IMR-90 (cell line): ENCODE results near the gene KDSR. TPM values are rescaled to one million over a fixed set of nuclear protein-coding genes. Genes with fewer than 3 reads are reported as not detected.

Experiments used
- ATAC-seq: fragments of 200-7000 bp; cut with Tn5 transposase; 2 replicates; pipeline ENCODE4 v1.9.1; 2020; ENCODE audit warnings: low read depth, mild to moderate bottlenecking, moderate library complexity
- BruUV-seq: library from RNA; stranded (reverse); fragments of 400-500 nt; replicated peaks from 2 replicates; lab custom pipeline; 2021; lab: Mats Ljungman, UMichigan
- CTCF ChIA-PET: fragments of 300-600 bp; formaldehyde crosslinking; extraction: SDS; loops from one replicate; lab custom pipeline; 2021; ENCODE audit warnings: antibody characterized with exemption; lab: Yijun Ruan, JAX
- POLR2A ChIA-PET: fragments of 300-600 bp; sonication (Branson Sonifier 250); formaldehyde crosslinking; loops from one replicate; lab custom pipeline; 2022; ENCODE audit warnings: antibody characterized with exemption; ENCODE audit not compliant: unreplicated experiment; lab: Charles Lee
- DNase-seq: peaks from one replicate; pipeline ENCODE4 v3.0.0; 2013
- H2AFZ ChIP-seq: replicated peaks from 2 replicates; pipeline ENCODE3; 2013; ENCODE audit warnings: low read length, mild to moderate bottlenecking; ENCODE audit not compliant: poor library complexity
- H2AK5ac ChIP-seq: 2 replicates; pipeline ENCODE4 v1.6.1; 2013; ENCODE audit warnings: low read depth, low read length, inconsistent platforms
- H2AK9ac ChIP-seq: replicated peaks from 2 replicates; pipeline ENCODE3; 2013; ENCODE audit warnings: mild to moderate bottlenecking, low read depth, low read length, moderate library complexity; ENCODE audit not compliant: poor library complexity
- H2BK120ac ChIP-seq: 2 replicates; pipeline ENCODE4 v1.6.1; 2013; ENCODE audit warnings: low read depth, low read length, inconsistent platforms
- H2BK15ac ChIP-seq: 3 replicates; pipeline ENCODE4 v1.6.1; 2013; ENCODE audit warnings: low read depth, low read length, inconsistent platforms
- H2BK20ac ChIP-seq: 2 replicates; pipeline ENCODE4 v1.6.1; 2013; ENCODE audit warnings: low read depth, mild to moderate bottlenecking, inconsistent platforms, low read length, moderate library complexity
- H2BK5ac ChIP-seq: 2 replicates; pipeline ENCODE4 v1.6.1; 2013; ENCODE audit warnings: mild to moderate bottlenecking, low read depth, low read length, inconsistent platforms; ENCODE audit not compliant: poor library complexity, severe bottlenecking
- H3K14ac ChIP-seq: replicated peaks from 2 replicates; pipeline ENCODE4 v1.6.1; 2013; ENCODE audit warnings: low read depth, low read length, inconsistent platforms
- H3K18ac ChIP-seq: 2 replicates; pipeline ENCODE4 v1.6.1; 2013; ENCODE audit warnings: low read depth, low read length, control low read depth
- H3K23ac ChIP-seq: 2 replicates; pipeline ENCODE4 v1.6.1; 2013; ENCODE audit warnings: low read depth, low read length, inconsistent platforms
- H3K27ac ChIP-seq: 2 replicates; pipeline ENCODE4 v1.5.1; 2013; ENCODE audit warnings: mild to moderate bottlenecking, control low read depth, low read length; ENCODE audit not compliant: insufficient read depth
- H3K27me3 ChIP-seq: 2 replicates; pipeline ENCODE4 v1.6.1; 2013; ENCODE audit warnings: low read length; ENCODE audit not compliant: control insufficient read depth, insufficient read depth
- H3K36me3 ChIP-seq: 2 replicates; pipeline ENCODE4 v1.6.1; 2013; ENCODE audit warnings: low read length, mixed read lengths; ENCODE audit not compliant: control insufficient read depth, insufficient read depth
- H3K4ac ChIP-seq: 2 replicates; pipeline ENCODE4 v1.6.1; 2013; ENCODE audit warnings: low read depth, low read length, inconsistent platforms
- H3K4me1 ChIP-seq: 2 replicates; pipeline ENCODE4 v1.6.1; 2013; ENCODE audit warnings: low read length, mixed read lengths; ENCODE audit not compliant: control insufficient read depth, insufficient read depth
- H3K4me2 ChIP-seq: 2 replicates; pipeline ENCODE4 v1.6.1; 2013; ENCODE audit warnings: low read depth, mild to moderate bottlenecking, control low read depth, low read length, moderate library complexity
- H3K4me3 ChIP-seq: 2 replicates; pipeline ENCODE4 v1.5.1; 2013; ENCODE audit warnings: low read depth, mild to moderate bottlenecking, control low read depth, low read length, moderate library complexity; ENCODE audit not compliant: insufficient read depth
- H3K56ac ChIP-seq: 2 replicates; pipeline ENCODE4 v1.6.1; 2013; ENCODE audit warnings: low read length, inconsistent platforms; ENCODE audit not compliant: insufficient read depth; ENCODE audit errors: extremely low read depth
- H3K79me1 ChIP-seq, 2 experiments: 2 replicates each; pipeline ENCODE4 v1.6.1; 2013; ENCODE audit warnings: low read length in 2 of 2, inconsistent platforms in 1 of 2, low read depth in 1 of 2
- H3K9ac ChIP-seq: 2 replicates; pipeline ENCODE4 v1.6.1; 2013; ENCODE audit warnings: low read depth, low read length, control low read depth
- H3K9me1 ChIP-seq: 2 replicates; pipeline ENCODE4 v1.6.1; 2013; ENCODE audit warnings: low read length, inconsistent platforms; ENCODE audit not compliant: insufficient read depth
- H3K9me3 ChIP-seq: 2 replicates; pipeline ENCODE4 v1.6.1; 2013; ENCODE audit warnings: low read length; ENCODE audit not compliant: control insufficient read depth, insufficient read depth
- H4K20me1 ChIP-seq: 2 replicates; pipeline ENCODE4 v1.6.1; 2013; ENCODE audit warnings: low read length, inconsistent platforms; ENCODE audit not compliant: insufficient read depth
- H4K5ac ChIP-seq: 2 replicates; pipeline ENCODE4 v1.6.1; 2013; ENCODE audit warnings: mild to moderate bottlenecking, low read depth, low read length, control low read depth
- H4K8ac ChIP-seq, 2 experiments: 2 replicates each; pipeline ENCODE4 v1.6.1; 2013; ENCODE audit warnings: low read depth in 2 of 2, low read length in 2 of 2, control low read depth in 1 of 2, inconsistent platforms in 1 of 2
- H4K91ac ChIP-seq: 2 replicates; pipeline ENCODE4 v1.6.1; 2013; ENCODE audit warnings: low read depth, low read length, inconsistent platforms; ENCODE audit not compliant: insufficient read depth
- FOS ChIP-seq: fragments of 150-350 bp; IDR thresholded peaks from 2 replicates; pipeline ENCODE4 v1.6.1; 2016; ENCODE audit warnings: low read depth, low read length
- WGBS, 2 experiments: methylation state at CpG; one replicate each; pipeline versions ENCODE4 v1.1.5 to v1.1.7; 2013; ENCODE audit warnings: missing lambda C conversion rate in 2 of 2; ENCODE audit not compliant: insufficient read length in 1 of 2; ENCODE audit errors: extremely low coverage in 2 of 2; 5-methylcytosine and 5-hydroxymethylcytosine counted together
- dilution Hi-C: fragments of 300-500 bp; cut with HindIII; formaldehyde crosslinking; loops from one replicate; pipeline ENCODE4 v1.14.3; 2018; ENCODE audit warnings: low sequenced_read_pairs; ENCODE audit not compliant: unreplicated experiment
- in situ Hi-C: fragments of 300-500 bp; cut with MboI; formaldehyde crosslinking; loops from 3 replicates; pipeline ENCODE4 v1.14.3; 2019; ENCODE audit warnings: low sequenced_read_pairs, inconsistent platforms, mixed read lengths
- intact Hi-C: fragments of 100-400 bp; cut with micrococcal nuclease; formaldehyde crosslinking; loops from 2 replicates; pipeline ENCODE4 v1.10.0; 2022
- polyA plus RNA-seq, 3 experiments: library from polyadenylated mRNA; depleted of rRNA; stranded (reverse); fragments of >200 nt; gene quantifications; 2 replicates each; pipeline ENCODE4 v1.2.3, GENCODE V29; 2012; ENCODE audit warnings: low replicate concordance in 1 of 3
- total RNA-seq: library from RNA; depleted of rRNA; stranded (reverse); fragments of >200 nt; gene quantifications from 2 replicates; pipeline ENCODE4 v1.2.3, GENCODE V29; 2012

KDSR gene
- total and polyA plus RNA-seq, 2 of the 4 experiments (the other 2 are of a cell fraction) = 21.5 to 21.9 TPM

DNA sequence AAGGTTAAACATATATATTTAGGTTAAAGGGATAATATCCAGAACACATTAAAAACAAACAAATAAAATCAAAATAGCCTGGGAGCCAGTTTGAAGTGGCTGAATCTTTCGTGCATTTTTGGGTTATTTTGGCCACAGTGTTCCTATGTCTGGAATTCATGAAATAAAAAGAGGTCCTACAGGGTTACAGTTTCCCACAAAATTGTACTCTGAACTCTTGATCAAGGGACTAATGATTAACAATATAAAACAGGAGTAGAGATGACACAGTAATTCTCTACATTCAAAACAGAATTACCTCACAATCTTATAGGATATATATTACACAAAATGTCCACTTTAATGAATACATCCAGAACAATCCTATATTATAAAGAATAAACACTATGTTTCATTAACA lies 30.3 kb upstream of the KDSR start:
- WGBS, 2 experiments = no CpG with 5 or more reads among the region's 1 CpG
- H2AFZ ChIP-seq = no peak overlapping the region
- no peak overlapping the region for H3K4me3 ChIP-seq
- peaks cover 2 to 3% of the 10 kb centered on the region in 2 experiments; a peak in 1 of 4 replicates for H3K79me1 ChIP-seq
- H3K56ac ChIP-seq = no peak overlapping the region
- ATAC-seq = no peak
- ChIA-PET CTCF (interaction anchor here (0.6 kb wide), 1 partner anchor 12 kb away, joined by 5 read pairs; no protein-coding TSS in a partner anchor), POLR2A (no interaction called here)
- H2BK5ac ChIP-seq = no peak overlapping the region
- no peak for TF ChIP-seq FOS
- H4K91ac ChIP-seq = no peak overlapping the region
- H2BK20ac ChIP-seq = no peak overlapping the region
- no peak overlapping the region for H3K9ac ChIP-seq
- dilution Hi-C loops = no loop called here
- no peak overlapping the region for H3K4me2 ChIP-seq
- H2BK15ac ChIP-seq = no peak overlapping the region
- no peak overlapping the region for H4K8ac ChIP-seq
- H3K23ac ChIP-seq = no peak overlapping the region
- H3K27ac ChIP-seq = no peak overlapping the region
- H3K27me3 ChIP-seq = no peaks in the 10 kb centered on the region
- BruUV-seq = no TSS peak
- no peaks in the 10 kb centered on the region for H3K9me1 ChIP-seq
- H2BK120ac ChIP-seq = no peak overlapping the region
- no peaks in the 10 kb centered on the region for H4K20me1 ChIP-seq
- no peak overlapping the region for H2AK9ac ChIP-seq
- DNase-seq = no peak
- no peaks in the 10 kb centered on the region for H3K9me3 ChIP-seq
- H3K4me1 ChIP-seq = no peaks in the 10 kb centered on the region
- H3K18ac ChIP-seq = no peak overlapping the region
- no peak overlapping the region for H3K4ac ChIP-seq
- peaks cover 48% of the 10 kb centered on the region for H3K36me3 ChIP-seq
- H4K5ac ChIP-seq = no peak overlapping the region
- in situ Hi-C loops = no loop called here
- H3K14ac ChIP-seq = no peak overlapping the region
- no peak overlapping the region for H2AK5ac ChIP-seq
- intact Hi-C loops = no loop called here
